ENCODE data around the gene ABTB1.
A peak's percentile ranks its signal among the peaks of the same experiment; 100 is the strongest.
"Not testable (repeated sequence)": the region's sequence is repeated elsewhere in the genome, so short reads cannot be mapped to it uniquely, and the experiment has no call there.

The ABTB1 gene

DNA sequence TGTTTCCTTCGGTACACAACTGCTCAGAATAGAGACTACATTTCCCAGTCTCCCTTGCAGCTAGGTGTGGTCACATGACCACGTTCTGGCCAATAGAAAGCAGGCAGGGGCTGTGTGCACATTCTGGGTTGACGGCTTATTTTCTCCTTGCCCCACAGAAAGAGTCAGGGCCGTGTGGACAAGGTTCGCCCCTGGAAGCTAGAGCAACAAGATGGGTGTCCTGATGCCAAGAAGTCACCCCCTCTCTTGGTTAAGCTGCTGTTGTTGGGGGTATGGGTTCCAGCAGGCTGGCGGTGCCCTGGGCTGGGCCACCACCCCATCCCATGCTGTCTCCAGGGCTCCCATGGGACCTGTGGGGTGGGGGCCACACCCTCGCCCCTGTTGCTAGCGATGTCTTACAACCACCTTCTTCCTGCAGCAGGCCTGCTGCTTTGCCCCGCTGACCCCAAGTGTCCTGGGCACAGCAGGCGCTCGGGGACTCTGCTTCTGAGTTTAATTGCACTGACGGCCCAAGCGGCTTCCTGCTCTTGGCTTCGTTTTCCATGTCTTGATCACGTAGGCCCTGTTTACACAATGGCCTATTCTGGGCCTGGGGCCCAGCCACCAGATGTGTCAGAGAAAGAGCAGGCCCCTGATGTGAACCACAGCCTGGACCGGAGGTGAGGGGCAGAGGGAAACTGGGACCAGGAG lies 24.9 kb downstream of the ABTB1 start:
- Mint-ChIP-seq H3K4me1 (no peaks in the 10 kb centered on the region), H3K9me3 (no peaks in the 10 kb centered on the region), H3K36me3 (peaks cover 7% of the 10 kb centered on the region), H3K27ac (peak overlapping the region; percentile 14), H3K4me3 (no peak overlapping the region)
- ATAC-seq (peak; percentile 79), DNase-seq (ENCODE audit: low spot score in 2 of 2) (peak in 1 of 2 donors; percentile 77)

DNA sequence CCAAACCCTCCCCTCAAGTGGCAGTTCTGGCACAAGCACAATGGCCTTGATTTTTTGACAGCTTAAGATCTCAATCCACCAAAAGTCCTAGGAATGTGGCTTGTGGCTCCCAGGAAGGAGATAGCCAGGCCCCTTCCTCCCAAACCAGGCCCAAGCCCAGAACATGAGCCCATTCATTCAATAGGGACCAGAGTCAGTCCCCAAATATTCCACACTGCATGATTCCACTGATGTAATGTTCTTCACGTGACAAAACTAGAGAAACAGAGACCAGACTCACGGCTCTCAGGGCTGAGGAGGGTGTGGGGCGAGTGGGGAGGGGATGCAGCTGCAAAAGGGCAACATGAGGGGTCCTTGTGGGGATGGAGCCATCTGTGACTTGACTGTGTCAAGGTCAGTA lies 25.5 kb downstream of the ABTB1 start:
- Mint-ChIP-seq H3K27ac (peak overlapping the region; percentile 14), H3K4me3 (no peak overlapping the region), H3K4me1 (no peaks in the 10 kb centered on the region), H3K36me3 (peaks cover 2% of the 10 kb centered on the region), H3K9me3 (no peaks in the 10 kb centered on the region)
- ATAC-seq (no peak), DNase-seq (ENCODE audit: low spot score in 2 of 2) (no peak)

DNA sequence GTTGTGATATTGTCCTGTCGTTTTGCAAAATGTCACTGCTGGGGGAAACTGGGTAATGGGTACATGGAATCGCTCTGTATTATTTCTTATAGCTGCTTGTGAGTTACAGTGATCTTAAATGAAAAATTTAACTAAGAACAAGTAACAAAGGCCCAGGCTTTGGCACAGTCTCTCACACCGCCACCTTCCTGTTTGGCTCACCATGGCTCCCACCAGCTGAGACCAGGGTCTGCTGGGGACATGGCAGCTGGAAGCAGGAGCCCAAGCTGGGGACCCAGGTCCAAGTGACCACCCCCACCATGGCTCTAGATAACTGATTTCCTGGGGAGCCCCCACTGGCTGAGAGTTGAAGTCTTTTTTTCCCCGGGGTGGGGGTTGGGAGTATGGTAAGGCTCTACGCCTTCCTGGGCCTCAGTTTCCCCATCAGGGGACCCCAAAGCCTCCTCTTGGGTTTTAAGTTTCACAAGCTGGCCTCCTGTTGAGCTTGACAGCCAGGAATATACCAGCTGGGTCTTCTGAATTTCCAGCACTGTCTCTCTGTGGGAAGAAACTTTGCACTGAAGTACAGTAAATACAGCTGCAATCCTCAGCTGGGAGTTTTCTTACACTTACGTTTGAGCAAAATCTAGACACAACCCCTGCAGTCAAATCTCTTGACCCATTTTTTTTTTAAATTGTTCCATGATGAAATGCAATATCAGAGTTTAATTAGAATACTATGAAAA lies 26.1 kb downstream of the ABTB1 start:
- ATAC-seq (no peak), DNase-seq (ENCODE audit: low spot score in 2 of 2) (no peak)
- Mint-ChIP-seq H3K4me1 (no peaks in the 10 kb centered on the region), H3K36me3 (no peaks in the 10 kb centered on the region), H3K9me3 (no peaks in the 10 kb centered on the region), H3K4me3 (no peak overlapping the region), H3K27ac (no peak overlapping the region)

DNA sequence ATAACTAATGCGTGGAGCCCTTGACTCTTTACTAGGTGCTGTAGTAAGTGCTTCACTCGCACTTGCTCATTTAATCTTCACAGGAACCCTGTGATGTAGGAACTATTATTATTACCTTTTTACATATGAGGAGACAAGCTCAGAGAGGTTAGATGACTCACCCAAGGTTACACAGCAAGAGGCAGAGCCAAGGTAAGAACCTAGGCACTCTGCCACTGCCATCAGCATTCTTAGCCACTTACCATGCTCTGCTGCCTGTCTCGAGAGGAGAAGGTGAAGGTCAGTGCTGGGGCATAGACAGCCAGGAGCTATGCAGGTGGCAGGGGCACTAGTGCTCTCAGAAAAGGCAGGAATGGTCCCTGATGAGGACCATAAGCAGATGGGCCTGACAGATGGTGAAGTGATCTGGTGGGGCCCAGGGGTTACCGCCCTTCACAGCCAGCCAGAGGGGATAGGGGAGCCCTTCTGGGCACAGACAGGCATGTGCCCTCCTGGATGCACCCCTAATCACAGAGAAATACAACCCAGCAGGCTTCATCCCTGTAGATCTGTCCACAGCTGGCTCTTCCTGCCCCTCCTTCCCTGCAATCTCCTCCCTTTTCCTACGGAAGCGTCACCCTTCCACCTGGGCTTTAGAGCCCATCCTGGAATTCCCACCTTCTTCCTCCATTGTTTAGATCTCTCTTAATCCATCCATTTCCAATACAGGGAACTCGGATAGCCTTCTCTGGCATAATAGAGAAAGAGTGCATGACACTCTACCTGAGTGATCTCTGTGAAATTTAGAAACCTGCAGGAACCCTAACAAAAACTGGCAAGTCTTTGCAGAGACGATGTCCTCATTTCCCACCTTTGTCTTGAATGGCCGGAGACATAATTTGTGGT lies 26.9 kb downstream of the ABTB1 start:
- DNase-seq (ENCODE audit: low spot score in 2 of 2) (no peak), ATAC-seq (no peak)
- no peak overlapping the region for H3K27ac Mint-ChIP-seq
- no peaks in the 10 kb centered on the region for H3K36me3 Mint-ChIP-seq
- H3K4me1 Mint-ChIP-seq = no peaks in the 10 kb centered on the region
- H3K4me3 Mint-ChIP-seq = no peak overlapping the region
- H3K9me3 Mint-ChIP-seq = no peaks in the 10 kb centered on the region

DNA sequence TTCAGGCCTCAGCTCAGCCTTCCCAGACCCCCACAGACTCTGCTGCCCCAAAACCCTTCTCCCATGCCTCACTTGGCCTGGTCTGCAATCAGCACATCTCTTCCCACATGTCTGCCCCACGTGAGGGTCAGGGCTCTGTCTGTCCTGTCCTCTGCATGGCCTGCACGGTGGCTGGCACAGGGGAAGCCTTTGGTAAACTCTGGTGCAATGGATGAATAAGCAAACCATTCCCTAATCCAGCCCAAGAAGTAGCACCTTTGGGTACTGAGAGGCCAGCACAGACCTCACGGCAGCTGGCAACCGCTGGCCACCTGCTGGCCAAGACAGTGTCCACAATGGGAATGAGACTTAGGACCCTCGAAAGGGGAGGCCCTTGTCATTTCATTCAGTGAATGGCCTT lies 27.7 kb downstream of the ABTB1 start:
- no peak for ATAC-seq
- no peak overlapping the region for H3K27ac Mint-ChIP-seq
- H3K4me3 Mint-ChIP-seq = no peak overlapping the region
- H3K9me3 Mint-ChIP-seq = no peaks in the 10 kb centered on the region
- no peaks in the 10 kb centered on the region for H3K4me1 Mint-ChIP-seq
- no peak for DNase-seq (ENCODE audit: low spot score in 2 of 2)
- H3K36me3 Mint-ChIP-seq = no peaks in the 10 kb centered on the region

DNA sequence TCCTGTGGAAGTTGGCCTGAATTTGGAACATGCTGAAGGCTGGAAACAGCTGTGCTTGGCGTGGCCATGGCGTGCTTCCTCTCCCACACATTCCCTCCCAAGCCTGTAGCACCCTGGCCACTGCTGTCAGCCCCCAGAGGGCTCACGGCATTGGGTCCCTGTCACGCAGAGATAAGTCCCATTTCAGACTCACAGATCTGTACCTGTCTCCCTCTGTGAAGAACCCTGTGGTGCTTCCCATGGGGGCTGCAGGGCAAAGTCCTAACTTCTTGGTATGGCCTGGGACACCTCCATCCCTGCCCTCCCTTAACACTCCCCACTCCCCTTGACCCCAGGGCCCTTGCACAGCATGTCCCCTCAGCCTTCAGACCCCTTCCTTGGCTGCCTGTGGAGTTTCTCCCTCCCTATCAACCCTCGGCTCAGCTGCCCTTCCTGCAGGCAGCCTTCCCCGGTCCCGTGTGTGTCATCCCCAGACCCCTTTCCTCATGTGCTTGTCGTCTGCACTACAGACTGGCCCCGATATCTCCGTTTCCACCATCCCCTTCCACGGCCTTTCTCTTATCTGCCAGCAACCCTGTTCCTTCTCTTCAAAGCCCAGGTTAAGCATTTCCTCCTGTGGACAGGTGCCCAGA lies 28.6 kb downstream of the ABTB1 start:
- no peak overlapping the region for H3K27ac Mint-ChIP-seq
- ATAC-seq = no peak
- DNase-seq (ENCODE audit: low spot score in 2 of 2) = no peak
- H3K4me1 Mint-ChIP-seq = no peaks in the 10 kb centered on the region
- no peaks in the 10 kb centered on the region for H3K9me3 Mint-ChIP-seq
- H3K4me3 Mint-ChIP-seq = no peak overlapping the region
- H3K36me3 Mint-ChIP-seq = no peaks in the 10 kb centered on the region

DNA sequence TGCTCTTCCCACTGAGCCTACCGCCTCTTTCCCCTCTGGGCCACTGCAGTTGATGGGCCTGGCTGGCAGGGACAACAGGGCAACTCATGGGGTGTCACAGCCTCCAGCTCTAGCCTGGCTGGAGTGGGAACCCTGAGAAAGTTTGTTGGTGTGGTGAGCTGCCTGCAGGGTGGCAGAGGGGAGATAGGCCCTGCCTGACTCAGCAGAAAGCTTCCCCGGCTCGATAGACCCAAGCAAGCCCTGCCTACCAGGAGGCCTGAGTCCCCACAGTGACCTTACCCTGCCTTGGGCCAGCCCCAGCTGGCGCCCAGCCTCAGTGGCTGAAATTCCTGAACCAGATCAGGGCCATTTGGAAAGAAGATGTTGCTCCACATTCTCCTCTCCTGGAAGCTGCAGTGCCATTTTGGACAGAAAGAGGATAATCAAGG lies 29.4 kb downstream of the ABTB1 start:
- DNase-seq (ENCODE audit: low spot score in 2 of 2) (no peak), ATAC-seq (no peak)
- Mint-ChIP-seq H3K4me1 (no peaks in the 10 kb centered on the region), H3K9me3 (no peaks in the 10 kb centered on the region), H3K4me3 (no peak overlapping the region), H3K27ac (no peak overlapping the region), H3K36me3 (no peaks in the 10 kb centered on the region)

DNA sequence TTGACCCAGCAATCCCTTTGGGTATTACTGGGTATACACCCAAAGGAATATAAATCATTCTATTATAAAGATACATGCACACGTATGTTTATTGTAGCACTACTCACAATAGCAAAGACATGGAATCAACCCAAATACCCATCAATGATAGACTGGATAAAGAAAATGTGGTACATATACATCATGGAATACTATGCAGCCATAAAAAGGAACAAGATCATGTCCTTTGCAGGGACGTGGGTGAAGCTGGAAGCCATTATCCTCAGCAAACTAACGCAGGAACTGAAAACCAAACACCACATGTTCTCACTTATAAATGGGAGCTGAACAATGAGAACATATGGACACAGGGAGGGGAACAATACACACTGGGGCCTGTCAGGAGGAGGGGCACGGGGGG lies 32.1 kb downstream of the ABTB1 start:
- H3K36me3 Mint-ChIP-seq; H3K9me3 Mint-ChIP-seq; ATAC-seq; H3K4me1 Mint-ChIP-seq; H3K4me3 Mint-ChIP-seq; DNase-seq (ENCODE audit: low spot score in 2 of 2); H3K27ac Mint-ChIP-seq: not testable (repeated sequence)

DNA sequence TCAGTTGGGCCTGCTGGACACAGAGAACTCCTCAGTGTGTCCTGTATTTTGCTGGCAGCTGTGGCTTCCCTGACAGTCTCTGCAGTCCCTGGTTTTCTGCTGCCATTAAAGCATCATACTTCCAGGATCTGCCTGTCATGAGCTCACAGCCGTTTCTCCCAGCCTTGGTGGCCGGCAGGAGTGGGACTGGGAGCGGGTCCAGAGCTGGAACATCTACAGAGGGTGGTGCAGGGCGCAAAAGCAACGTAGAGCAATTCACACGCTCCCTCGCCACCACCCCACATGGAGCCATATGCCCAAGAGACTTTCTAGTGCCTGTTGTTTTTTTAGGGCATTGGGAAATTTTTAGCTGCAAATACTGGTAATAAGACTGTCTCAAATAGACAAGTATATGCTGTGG lies 33.6 kb downstream of the ABTB1 start:
- ATAC-seq = no peak
- DNase-seq (ENCODE audit: low spot score in 2 of 2) = no peak
- Mint-ChIP-seq H3K9me3 (no peaks in the 10 kb centered on the region), H3K4me3 (no peak overlapping the region), H3K4me1 (no peaks in the 10 kb centered on the region), H3K36me3 (no peaks in the 10 kb centered on the region), H3K27ac (no peak overlapping the region)

DNA sequence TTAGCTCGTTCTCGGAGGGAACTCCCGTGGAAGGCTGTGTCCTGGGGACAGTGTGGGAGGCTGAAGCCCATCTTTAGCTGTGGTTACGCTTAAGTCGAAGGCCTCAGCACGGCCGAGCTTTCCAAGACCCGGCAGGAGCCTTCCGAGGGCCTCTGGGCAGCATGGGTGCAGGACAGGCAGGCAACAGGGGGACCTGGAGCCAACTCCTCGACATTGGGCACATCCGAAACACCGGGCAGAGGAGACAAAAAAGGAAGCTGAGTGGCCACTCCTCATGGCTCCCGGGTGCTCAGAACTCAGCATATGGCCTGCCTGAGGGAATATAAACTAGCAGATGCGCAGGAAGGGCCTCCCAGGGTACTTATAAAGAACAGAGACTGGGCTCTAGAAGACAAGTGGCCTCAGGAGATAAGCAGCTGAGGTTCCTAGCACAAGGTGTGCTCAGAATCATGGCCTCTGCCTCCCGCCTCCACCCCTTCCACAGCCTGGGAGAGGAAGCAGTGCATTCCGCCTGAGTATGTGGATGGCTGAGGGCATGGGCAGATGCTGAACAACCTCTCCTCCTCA lies 34.1 kb downstream of the ABTB1 start:
- H3K36me3 Mint-ChIP-seq = no peaks in the 10 kb centered on the region
- no peak for ATAC-seq
- no peak for DNase-seq (ENCODE audit: low spot score in 2 of 2)
- no peak overlapping the region for H3K27ac Mint-ChIP-seq
- no peak overlapping the region for H3K4me3 Mint-ChIP-seq
- no peaks in the 10 kb centered on the region for H3K4me1 Mint-ChIP-seq
- H3K9me3 Mint-ChIP-seq = no peaks in the 10 kb centered on the region

DNA sequence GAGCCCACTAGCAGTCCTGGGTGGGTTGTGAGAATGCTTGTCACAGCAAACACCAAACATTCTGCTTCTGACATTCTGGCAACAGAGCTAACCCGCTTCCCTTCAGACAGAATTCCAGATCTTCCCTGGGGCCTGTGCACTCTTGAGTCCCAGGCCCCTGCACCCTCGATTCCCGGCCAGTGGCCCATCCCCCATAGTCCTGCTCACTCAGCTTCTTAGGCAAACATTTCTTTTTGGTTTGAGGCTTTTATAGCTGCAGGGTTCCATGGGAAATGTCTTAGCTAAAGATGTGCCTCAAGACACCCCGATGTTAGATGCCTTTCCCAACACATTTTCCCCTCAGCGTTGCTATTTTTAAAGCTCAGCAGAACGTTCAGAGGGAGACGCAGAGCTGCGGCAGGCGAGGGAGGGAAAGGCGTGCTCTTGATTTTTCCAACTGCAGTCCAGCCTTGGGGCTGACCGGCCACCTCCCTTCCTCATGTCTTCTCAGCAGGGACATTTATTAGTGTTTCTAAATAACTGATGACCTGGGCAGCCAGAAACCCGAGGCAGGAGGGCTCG lies 35.2 kb downstream of the ABTB1 start:
- no peaks in the 10 kb centered on the region for H3K9me3 Mint-ChIP-seq
- DNase-seq (ENCODE audit: low spot score in 2 of 2) = no peak
- no peak for ATAC-seq
- H3K36me3 Mint-ChIP-seq = no peaks in the 10 kb centered on the region
- H3K4me1 Mint-ChIP-seq = no peaks in the 10 kb centered on the region
- no peak overlapping the region for H3K27ac Mint-ChIP-seq
- H3K4me3 Mint-ChIP-seq = no peak overlapping the region

DNA sequence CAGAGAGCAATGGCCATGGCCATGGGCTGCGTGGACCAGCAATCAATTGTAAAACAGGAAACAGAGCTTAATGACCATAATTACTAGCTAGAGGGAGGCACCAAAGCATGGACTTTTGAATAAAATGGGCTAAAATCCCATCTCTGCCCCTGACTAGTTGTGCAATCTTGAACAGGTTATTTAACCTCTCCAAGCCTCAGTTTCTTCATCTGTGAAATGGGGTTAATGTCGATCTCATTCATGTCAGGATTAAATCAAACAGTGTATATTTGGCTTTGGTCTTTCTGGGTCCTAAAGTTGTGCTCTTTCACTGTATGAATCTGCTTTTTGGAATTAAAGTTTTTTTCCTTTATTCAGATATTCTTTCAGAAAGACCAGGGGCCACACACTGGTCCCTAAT lies 36.1 kb downstream of the ABTB1 start:
- Mint-ChIP-seq H3K9me3 (no peaks in the 10 kb centered on the region), H3K4me3 (no peak overlapping the region), H3K36me3 (no peaks in the 10 kb centered on the region), H3K27ac (no peak overlapping the region), H3K4me1 (no peaks in the 10 kb centered on the region)
- no peak for ATAC-seq
- no peak for DNase-seq (ENCODE audit: low spot score in 2 of 2)

DNA sequence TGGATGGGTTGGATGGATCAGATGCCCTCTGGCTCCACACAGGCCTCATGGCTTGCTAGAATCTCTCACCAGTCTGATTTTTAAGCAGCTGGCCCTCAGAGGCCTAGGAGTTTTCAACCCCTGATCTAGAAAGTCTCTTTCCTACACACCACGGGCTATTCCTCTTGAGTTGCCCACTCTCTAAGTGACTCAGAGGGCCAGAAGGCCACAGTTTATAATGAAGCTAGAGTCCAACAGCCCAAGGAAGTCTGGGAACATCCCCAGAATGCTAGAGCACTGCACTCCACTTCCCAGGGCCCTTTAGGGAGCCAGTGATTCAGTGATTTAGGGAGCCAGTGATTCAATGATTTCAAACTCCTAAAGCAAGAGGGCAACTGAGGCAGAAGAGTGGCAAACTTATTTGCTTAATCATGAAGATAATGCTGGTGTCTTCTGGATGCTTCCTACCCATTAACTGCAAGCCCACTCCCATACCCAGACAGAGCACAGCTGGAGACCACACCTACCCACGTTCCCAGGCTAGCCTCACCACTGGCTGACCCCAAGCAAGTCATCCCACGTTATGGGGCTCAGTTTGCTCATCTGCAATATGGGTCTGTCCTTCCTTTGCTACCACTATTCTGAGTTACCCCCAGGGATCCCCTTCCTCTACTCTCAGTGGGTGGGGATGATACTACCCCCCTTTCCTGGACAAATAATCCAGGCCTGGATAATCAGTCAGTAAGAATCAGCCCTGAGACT lies 36.7 kb downstream of the ABTB1 start:
- Mint-ChIP-seq H3K36me3 (no peaks in the 10 kb centered on the region), H3K9me3 (no peaks in the 10 kb centered on the region), H3K4me1 (no peaks in the 10 kb centered on the region), H3K27ac (no peak overlapping the region), H3K4me3 (no peak overlapping the region)
- no peak for ATAC-seq
- DNase-seq (ENCODE audit: low spot score in 2 of 2) = no peak

DNA sequence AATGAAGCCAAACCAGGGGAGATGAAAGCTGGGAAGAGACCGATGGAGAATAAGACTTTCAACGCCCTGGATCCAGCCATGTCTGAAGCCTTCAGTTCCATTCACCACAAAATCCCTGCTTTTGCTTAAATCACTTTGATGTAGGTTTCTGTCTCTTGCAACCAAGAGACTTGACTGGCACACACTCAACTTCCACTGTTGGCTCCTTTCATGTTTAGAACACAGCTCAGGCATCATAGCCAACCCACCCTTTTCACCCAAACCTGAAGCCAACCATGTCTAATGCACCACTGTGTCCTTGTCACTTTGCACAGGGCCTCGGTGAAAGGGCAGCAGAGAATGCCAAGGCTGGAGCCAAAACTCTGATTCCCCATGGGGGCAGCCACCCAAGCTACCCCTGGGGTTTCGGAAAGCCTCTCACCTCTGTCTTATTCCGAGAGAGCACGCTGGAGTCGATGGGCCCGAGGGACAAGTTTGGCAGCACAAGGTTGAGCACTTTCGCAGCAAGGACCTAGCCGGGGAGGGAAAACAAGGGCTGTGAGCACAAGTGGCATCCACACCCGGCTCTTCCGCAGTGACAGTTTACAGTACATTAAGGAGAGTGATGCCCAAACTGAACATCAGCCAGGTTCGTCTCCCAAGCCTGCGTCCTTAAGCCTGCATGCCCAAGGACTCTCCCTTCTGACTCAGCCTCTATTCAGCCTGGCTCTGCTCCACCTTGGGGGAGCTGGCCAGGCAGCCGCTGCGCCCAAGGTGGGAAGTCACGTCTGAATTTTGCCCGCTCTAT lies 37.6 kb downstream of the ABTB1 start:
- Mint-ChIP-seq H3K36me3 (no peaks in the 10 kb centered on the region), H3K27ac (no peak overlapping the region), H3K4me1 (no peaks in the 10 kb centered on the region), H3K4me3 (no peak overlapping the region), H3K9me3 (no peaks in the 10 kb centered on the region)
- no peak for ATAC-seq
- DNase-seq (ENCODE audit: low spot score in 2 of 2) = no peak

Measured in stimulated activated effector memory CD8-positive, alpha-beta T cell treated with anti-CD3 and anti-CD28 coated beads, Interleukin-12 subunit alpha, Interleukin-12 subunit beta, amount 100 ng/mL, for 72 hours (primary cell).